ENCODE data around the gene MEMO1.
"Not testable (repeated sequence)": the region's sequence is repeated elsewhere in the genome, so short reads cannot be mapped to it uniquely, and the experiment has no call there.

The MEMO1 gene

GRCh38 chr2:31923662-31924061 lies 87.1 kb downstream of the MEMO1 start:
- H3K4me3 ChIP-seq (replicated peaks; ENCODE audit: low read depth, low read length): no peak overlapping the region
- DNase-seq (ENCODE audit: low read depth): no peak
- no peak for TF ChIP-seq CTCF (IDR thresholded peaks at IDR 0.05; ENCODE audit: low read length, missing control alignments)

GRCh38 chr2:31922542-31923408 lies 88.0 kb downstream of the MEMO1 start:
- no peak for TF ChIP-seq CTCF (IDR thresholded peaks at IDR 0.05; ENCODE audit: low read length, missing control alignments)
- H3K4me3 ChIP-seq (replicated peaks; ENCODE audit: low read depth, low read length): no peak overlapping the region
- no peak for DNase-seq (ENCODE audit: low read depth)

GRCh38 chr2:31920962-31921361 lies 89.8 kb downstream of the MEMO1 start:
- DNase-seq (ENCODE audit: low read depth): no peak
- H3K4me3 ChIP-seq (replicated peaks; ENCODE audit: low read depth, low read length): no peak overlapping the region
- TF ChIP-seq CTCF (IDR thresholded peaks at IDR 0.05; ENCODE audit: low read length, missing control alignments): no peak

- H3K4me3 ChIP-seq (replicated peaks; ENCODE audit: low read depth, low read length): no peak overlapping the region
- no peak for TF ChIP-seq CTCF (IDR thresholded peaks at IDR 0.05; ENCODE audit: low read length, missing control alignments)
- no peak for DNase-seq (ENCODE audit: low read depth)
Observed at GRCh38 chr2:31919499-31919898, 91.3 kb downstream of the MEMO1 start.

- no peak overlapping the region for H3K4me3 ChIP-seq (replicated peaks; ENCODE audit: low read depth, low read length)
- no peak for TF ChIP-seq CTCF (IDR thresholded peaks at IDR 0.05; ENCODE audit: low read length, missing control alignments)
- DNase-seq (ENCODE audit: low read depth): no peak
Observed at GRCh38 chr2:31909661-31910060, 101.1 kb downstream of the MEMO1 start.

GRCh38 chr2:31907491-31907890 lies 103.3 kb downstream of the MEMO1 start:
- not testable (repeated sequence) for DNase-seq (ENCODE audit: low read depth); H3K4me3 ChIP-seq (replicated peaks; ENCODE audit: low read depth, low read length)

- DNase-seq (ENCODE audit: low read depth): no peak
- no peak overlapping the region for H3K4me3 ChIP-seq (replicated peaks; ENCODE audit: low read depth, low read length)
- no peak for TF ChIP-seq CTCF (IDR thresholded peaks at IDR 0.05; ENCODE audit: low read length, missing control alignments)
Observed at GRCh38 chr2:31903109-31903780, 107.6 kb downstream of the MEMO1 start.
